ENCODE measurements around the gene DNAI1.
A peak's percentile ranks its signal among the peaks of the same experiment; 100 is the strongest.
"Not testable (repeated sequence)": the region's sequence is repeated elsewhere in the genome, so short reads cannot be mapped to it uniquely, and the experiment has no call there.

Gene DNAI1

GRCh38 chr9:34526026-34526425 is 67.4 kb downstream of the DNAI1 start:
- ATAC-seq (replicated peaks) = no peak
- Mint-ChIP-seq H3K36me3 (ENCODE audit: insufficient read depth) (peaks cover 3% of the 10 kb centered on the region), H3K27me3 (peaks cover 28 to 36% of the 10 kb centered on the region in 2 donors), H3K9me3 (no peaks in the 10 kb centered on the region), H3K4me1 (ENCODE audit: low read depth in 2 of 2) (peaks cover 4 to 11% of the 10 kb centered on the region in 2 donors), H3K27ac (no peak overlapping the region), H3K4me3 (no peak overlapping the region)
- no peak for DNase-seq

- not testable (repeated sequence) for H3K4me3 Mint-ChIP-seq; ATAC-seq (replicated peaks); H3K27ac Mint-ChIP-seq; H3K36me3 Mint-ChIP-seq (ENCODE audit: insufficient read depth); DNase-seq; H3K4me1 Mint-ChIP-seq (ENCODE audit: low read depth in 2 of 2); H3K9me3 Mint-ChIP-seq
- peaks cover 72 to 81% of the 10 kb centered on the region in 2 donors for H3K27me3 Mint-ChIP-seq
These were observed 73.4 kb downstream of the DNAI1 start for GRCh38 chr9:34532041-34532440.

- H3K27ac Mint-ChIP-seq = no peak overlapping the region
- peaks cover 60 to 83% of the 10 kb centered on the region in 2 donors for H3K27me3 Mint-ChIP-seq
- H3K4me3 Mint-ChIP-seq = no peak overlapping the region
- H3K4me1 Mint-ChIP-seq (ENCODE audit: low read depth in 2 of 2) = no peaks in the 10 kb centered on the region
- H3K36me3 Mint-ChIP-seq (ENCODE audit: insufficient read depth) = no peaks in the 10 kb centered on the region
- ATAC-seq (replicated peaks) (no peak), DNase-seq (no peak)
- no peaks in the 10 kb centered on the region for H3K9me3 Mint-ChIP-seq
These were observed 78.1 kb downstream of the DNAI1 start for GRCh38 chr9:34536685-34537084.

GRCh38 chr9:34540827-34541226 is 82.2 kb downstream of the DNAI1 start:
- Mint-ChIP-seq H3K36me3 (ENCODE audit: insufficient read depth) (no peaks in the 10 kb centered on the region), H3K27ac (peak overlapping the region in 1 of 2 donors; percentile 4), H3K27me3 (peaks cover 28 to 48% of the 10 kb centered on the region in 2 donors), H3K4me3 (no peak overlapping the region), H3K4me1 (ENCODE audit: low read depth in 2 of 2) (no peaks in the 10 kb centered on the region), H3K9me3 (no peaks in the 10 kb centered on the region)
- no peak for DNase-seq
- ATAC-seq (replicated peaks) = no peak

GRCh38 chr9:34541540-34541939 is 82.9 kb downstream of the DNAI1 start:
- Mint-ChIP-seq H3K9me3 (no peaks in the 10 kb centered on the region), H3K27me3 (peaks cover 27 to 50% of the 10 kb centered on the region in 2 donors), H3K4me1 (ENCODE audit: low read depth in 2 of 2) (no peaks in the 10 kb centered on the region), H3K4me3 (no peak overlapping the region), H3K27ac (peak overlapping the region in 1 of 2 donors; percentile 4), H3K36me3 (ENCODE audit: insufficient read depth) (no peaks in the 10 kb centered on the region)
- ATAC-seq (replicated peaks) (no peak), DNase-seq (no peak)

- peaks cover 35 to 52% of the 10 kb centered on the region in 2 donors for H3K27me3 Mint-ChIP-seq
- DNase-seq (no peak), ATAC-seq (replicated peaks) (no peak)
- H3K27ac Mint-ChIP-seq = no peak overlapping the region
- no peaks in the 10 kb centered on the region for H3K36me3 Mint-ChIP-seq (ENCODE audit: insufficient read depth)
- no peaks in the 10 kb centered on the region for H3K4me1 Mint-ChIP-seq (ENCODE audit: low read depth in 2 of 2)
- H3K4me3 Mint-ChIP-seq = no peak overlapping the region
- no peaks in the 10 kb centered on the region for H3K9me3 Mint-ChIP-seq
These were observed 85.4 kb downstream of the DNAI1 start for GRCh38 chr9:34544035-34544434.

GRCh38 chr9:34545497-34545896 is 86.9 kb downstream of the DNAI1 start:
- ATAC-seq (replicated peaks) = no peak
- Mint-ChIP-seq H3K4me3 (no peak overlapping the region), H3K27ac (no peak overlapping the region)

GRCh38 chr9:34546102-34546833 is 87.7 kb downstream of the DNAI1 start:
- peaks cover 28 to 38% of the 10 kb centered on the region in 2 donors for H3K27me3 Mint-ChIP-seq
- no peaks in the 10 kb centered on the region for H3K4me1 Mint-ChIP-seq (ENCODE audit: low read depth in 2 of 2)
- no peaks in the 10 kb centered on the region for H3K36me3 Mint-ChIP-seq (ENCODE audit: insufficient read depth)
- ATAC-seq (replicated peaks) (no peak), DNase-seq (no peak)
- H3K27ac Mint-ChIP-seq = no peak overlapping the region
- no peaks in the 10 kb centered on the region for H3K9me3 Mint-ChIP-seq
- H3K4me3 Mint-ChIP-seq = no peak overlapping the region

More at GRCh38 chr9:34545497-34545896, 86.9 kb downstream of the DNAI1 start:
- DNase-seq = no peak
- no peaks in the 10 kb centered on the region for H3K36me3 Mint-ChIP-seq (ENCODE audit: insufficient read depth)
- H3K9me3 Mint-ChIP-seq = no peaks in the 10 kb centered on the region
- peaks cover 28 to 43% of the 10 kb centered on the region in 2 donors for H3K27me3 Mint-ChIP-seq
- H3K4me1 Mint-ChIP-seq (ENCODE audit: low read depth in 2 of 2) = no peaks in the 10 kb centered on the region

- no peaks in the 10 kb centered on the region for H3K9me3 Mint-ChIP-seq
- DNase-seq (peak; percentile 19 to 26 (median 24)), ATAC-seq (replicated peaks) (peak; percentile 43)
- no peaks in the 10 kb centered on the region for H3K36me3 Mint-ChIP-seq (ENCODE audit: insufficient read depth)
- no peaks in the 10 kb centered on the region for H3K4me1 Mint-ChIP-seq (ENCODE audit: low read depth in 2 of 2)
- H3K27ac Mint-ChIP-seq = no peak overlapping the region
- no peak overlapping the region for H3K4me3 Mint-ChIP-seq
- peaks cover 28 to 36% of the 10 kb centered on the region in 2 donors for H3K27me3 Mint-ChIP-seq
These were observed 88.5 kb downstream of the DNAI1 start for GRCh38 chr9:34546834-34547827.

- H3K27ac Mint-ChIP-seq = no peak overlapping the region
- H3K9me3 Mint-ChIP-seq = no peaks in the 10 kb centered on the region
- no peak overlapping the region for H3K4me3 Mint-ChIP-seq
- peaks cover 28 to 46% of the 10 kb centered on the region in 2 donors for H3K27me3 Mint-ChIP-seq
- DNase-seq (no peak), ATAC-seq (replicated peaks) (peak; percentile 47)
- no peaks in the 10 kb centered on the region for H3K36me3 Mint-ChIP-seq (ENCODE audit: insufficient read depth)
- H3K4me1 Mint-ChIP-seq (ENCODE audit: low read depth in 2 of 2) = no peaks in the 10 kb centered on the region
These were observed 89.5 kb downstream of the DNAI1 start for GRCh38 chr9:34547960-34548611.

GRCh38 chr9:34549407-34549732 is 90.8 kb downstream of the DNAI1 start:
- Mint-ChIP-seq H3K36me3 (ENCODE audit: insufficient read depth) (no peaks in the 10 kb centered on the region), H3K27ac (no peak overlapping the region), H3K9me3 (no peaks in the 10 kb centered on the region), H3K4me1 (ENCODE audit: low read depth in 2 of 2) (no peaks in the 10 kb centered on the region), H3K4me3 (no peak overlapping the region), H3K27me3 (peaks cover 30 to 52% of the 10 kb centered on the region in 2 donors)
- ATAC-seq (replicated peaks) (no peak), DNase-seq (no peak)

- ATAC-seq (replicated peaks) = no peak
- H3K27me3 Mint-ChIP-seq = peaks cover 38 to 60% of the 10 kb centered on the region in 2 donors
- H3K27ac Mint-ChIP-seq = no peak overlapping the region
- no peaks in the 10 kb centered on the region for H3K4me1 Mint-ChIP-seq (ENCODE audit: low read depth in 2 of 2)
- no peak for DNase-seq
- H3K9me3 Mint-ChIP-seq = no peaks in the 10 kb centered on the region
- H3K4me3 Mint-ChIP-seq = no peak overlapping the region
- no peaks in the 10 kb centered on the region for H3K36me3 Mint-ChIP-seq (ENCODE audit: insufficient read depth)
These were observed 91.5 kb downstream of the DNAI1 start for GRCh38 chr9:34550016-34550680.
